GM12874 (cell line): Measurements from ENCODE around the gene NUDT3.

Experiments
- CTCF ChIP-seq: IDR thresholded peaks from 2 replicates; pipeline ENCODE4 v1.5.1; 2011; ENCODE audit warnings: low read depth, mild to moderate bottlenecking, control low read depth, low read length, moderate library complexity; ENCODE audit not compliant: insufficient read depth

Gene NUDT3

GRCh38 chr6:34332251-34333198 is 59.9 kb downstream of the NUDT3 start:
- TF ChIP-seq CTCF = no peak

- TF ChIP-seq CTCF = no peak
These were observed 61.0 kb downstream of the NUDT3 start for GRCh38 chr6:34331371-34332050.

- TF ChIP-seq CTCF = no peak
These were observed 63.5 kb downstream of the NUDT3 start for GRCh38 chr6:34328969-34329368.

GRCh38 chr6:34325633-34326032 is 66.8 kb downstream of the NUDT3 start:
- no peak for TF ChIP-seq CTCF

GRCh38 chr6:34324738-34325444 is 67.6 kb downstream of the NUDT3 start:
- TF ChIP-seq CTCF = no peak

GRCh38 chr6:34323300-34323699 is 69.2 kb downstream of the NUDT3 start:
- TF ChIP-seq CTCF = no peak

GRCh38 chr6:34322732-34323131 is 69.7 kb downstream of the NUDT3 start:
- TF ChIP-seq CTCF = no peak
